ENCODE data around the gene CES3. TPM values are rescaled to one million over a fixed set of nuclear protein-coding genes. Genes with fewer than 3 reads are reported as not detected.
A peak's percentile ranks its signal among the peaks of the same experiment; 100 is the strongest.
"Not testable (repeated sequence)": the region's sequence is repeated elsewhere in the genome, so short reads cannot be mapped to it uniquely, and the experiment has no call there.

Gene CES3
- polyA plus RNA-seq, 1 donor: 0.40 TPM

- no peak for DNase-seq (ENCODE audit: low read depth)
These were observed 34.1 kb upstream of the CES3 start for GRCh38 chr16:66926961-66927436.

DNA sequence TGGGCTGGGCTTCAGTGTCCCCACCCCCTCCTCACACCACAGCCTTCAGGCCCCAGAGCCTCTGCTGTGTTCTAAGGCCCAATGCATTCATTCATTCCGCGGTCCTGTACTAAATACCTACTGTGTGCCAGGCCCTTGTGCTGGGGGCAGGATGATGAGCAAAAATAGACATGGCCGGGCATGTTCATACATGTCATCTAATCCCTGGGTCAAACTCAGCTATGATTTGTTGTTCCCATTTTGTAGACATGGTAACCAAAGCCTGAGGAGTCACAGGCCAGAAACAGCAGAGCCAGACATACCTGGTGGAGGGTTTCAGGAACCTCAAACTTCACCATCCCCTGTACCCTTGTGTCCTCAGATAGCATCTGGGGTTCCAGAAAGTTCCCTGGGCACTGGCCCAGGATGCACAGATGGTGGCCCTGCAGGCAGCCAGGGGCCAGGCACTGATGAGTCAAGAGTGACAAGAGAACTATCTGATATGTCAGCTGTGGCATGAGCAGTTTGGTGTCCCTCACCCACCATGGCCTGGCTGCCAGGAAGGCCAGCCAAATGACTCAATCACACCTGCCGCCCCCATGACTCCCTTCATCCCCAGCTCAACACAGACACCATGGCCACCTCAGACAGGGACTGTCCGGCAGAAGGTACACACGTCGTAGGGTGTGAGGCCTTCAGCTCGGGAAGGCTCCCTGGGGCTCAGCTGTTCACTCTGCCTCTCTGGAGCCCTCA, 33.0 kb upstream of the CES3 start:
- no peak for DNase-seq (ENCODE audit: low read depth)

DNA sequence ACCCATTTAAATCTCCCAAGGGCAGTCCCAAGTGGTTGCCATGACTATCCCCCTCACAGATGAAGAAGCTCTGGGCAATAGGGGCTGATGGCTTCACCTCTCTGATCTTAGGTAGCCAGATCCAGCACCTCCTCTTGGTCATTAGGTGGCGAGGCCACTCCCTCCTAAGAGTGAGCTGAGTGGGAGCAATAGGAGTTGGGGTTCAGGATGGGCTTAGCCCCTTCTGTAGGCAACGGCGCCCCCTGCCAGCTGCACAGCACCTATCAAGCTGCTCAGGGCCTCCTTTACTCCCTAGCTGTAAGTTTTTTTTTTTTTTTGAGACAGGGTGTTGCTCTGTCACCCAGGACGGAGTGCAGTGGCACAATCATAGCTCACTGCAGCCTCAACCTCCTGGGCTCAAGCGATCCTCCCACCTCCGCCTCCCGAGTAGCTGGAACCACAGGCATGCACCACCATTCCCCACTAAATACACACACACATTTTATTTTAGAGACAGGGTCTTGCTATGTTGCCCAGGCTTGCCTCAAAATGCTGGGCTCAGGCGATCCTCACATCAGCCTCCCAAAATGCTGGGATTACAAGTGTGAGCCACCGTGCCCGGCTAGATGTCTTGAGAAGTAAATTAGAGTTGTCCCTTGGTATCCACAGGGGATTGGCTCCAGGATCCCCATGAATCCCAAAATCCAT, 32.2 kb upstream of the CES3 start:
- DNase-seq (ENCODE audit: low read depth): no peak

- DNase-seq (ENCODE audit: low read depth): no peak
These were observed 30.9 kb upstream of the CES3 start for GRCh38 chr16:66930189-66930588.

DNA sequence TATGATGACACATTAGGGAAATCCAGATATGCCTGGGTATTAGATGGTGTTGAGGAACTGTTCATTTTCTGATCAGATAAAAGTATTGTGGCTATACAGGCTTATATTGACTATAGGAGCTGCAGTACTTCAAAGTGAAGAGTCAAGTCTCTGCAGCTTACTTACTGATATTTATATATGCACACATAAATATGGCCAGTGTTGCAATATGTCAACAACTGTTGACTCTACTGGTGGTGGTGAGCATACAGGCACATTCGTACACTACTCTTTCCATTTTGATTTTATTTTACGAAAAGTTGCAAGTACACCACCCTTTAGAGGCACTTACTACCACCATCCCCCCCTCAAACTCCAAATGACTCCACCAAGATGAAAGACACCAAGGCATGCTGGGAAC, 29.4 kb upstream of the CES3 start:
- no peak for DNase-seq (ENCODE audit: low read depth)

- DNase-seq (ENCODE audit: low read depth): no peak
These were observed 29.0 kb upstream of the CES3 start for GRCh38 chr16:66932076-66932475.

DNA sequence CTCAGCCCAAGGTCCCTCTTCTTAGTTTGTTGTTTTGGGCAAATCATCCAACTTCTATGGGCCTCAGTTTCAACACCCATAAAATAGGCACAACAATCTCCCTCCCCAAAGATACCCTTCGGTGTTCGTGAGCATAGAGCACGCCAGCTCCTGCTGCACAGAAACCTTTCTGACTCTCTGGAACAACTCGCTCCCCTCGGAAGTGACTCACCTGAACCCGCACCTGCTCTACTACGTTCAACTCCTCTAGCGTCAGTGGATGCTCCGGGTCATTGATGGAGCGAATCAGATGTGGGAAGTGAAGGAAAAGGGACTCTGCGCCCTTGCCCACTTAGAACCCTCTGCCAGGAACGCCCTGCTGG, 27.3 kb upstream of the CES3 start:
- no peak for DNase-seq (ENCODE audit: low read depth)

DNA sequence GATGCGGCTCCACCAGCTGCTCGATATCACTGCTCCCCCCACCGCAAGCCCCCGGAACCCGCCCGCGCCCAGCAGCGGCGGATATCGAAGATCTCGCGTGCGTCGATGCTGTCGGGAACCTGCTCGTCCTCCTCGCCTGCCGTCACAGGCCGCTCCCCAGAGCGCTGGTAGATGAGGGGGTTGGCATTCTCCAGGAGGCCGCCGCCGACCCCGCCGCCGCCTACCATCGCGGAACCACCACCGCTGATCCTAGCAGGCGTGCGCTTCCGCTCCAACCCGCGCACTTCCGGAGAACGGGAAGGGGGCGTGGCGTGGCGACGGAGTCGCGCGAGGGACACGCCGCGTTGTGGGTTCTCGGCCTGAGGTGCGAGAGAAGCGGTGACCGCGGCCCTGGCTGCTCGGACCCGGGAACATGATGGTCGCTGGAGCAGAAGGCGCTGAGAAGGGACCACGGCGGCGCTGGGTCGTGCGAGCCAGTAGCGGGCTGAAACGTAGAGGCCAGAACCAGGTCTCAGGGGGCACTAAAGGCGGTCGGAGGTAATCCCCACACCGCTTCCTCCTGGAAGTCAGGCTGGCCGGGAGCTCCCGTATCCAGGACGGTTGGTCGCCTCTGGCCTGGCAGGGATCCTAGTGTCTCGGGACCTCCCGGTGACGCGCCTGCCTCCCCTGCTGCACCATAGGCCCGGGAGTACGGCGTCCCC, 26.8 kb upstream of the CES3 start, which contains the start of gene CIAO2B:
TSS of gene CIAO2B (minus strand) at position 265 of the 701 bp plus-strand sequence. CDS start at position 227, 38 bp downstream.
- DNase-seq (ENCODE audit: low read depth): peak; percentile 71

- DNase-seq (ENCODE audit: low read depth): not testable (repeated sequence)
These were observed 26.2 kb upstream of the CES3 start for GRCh38 chr16:66934839-66935313.

DNA sequence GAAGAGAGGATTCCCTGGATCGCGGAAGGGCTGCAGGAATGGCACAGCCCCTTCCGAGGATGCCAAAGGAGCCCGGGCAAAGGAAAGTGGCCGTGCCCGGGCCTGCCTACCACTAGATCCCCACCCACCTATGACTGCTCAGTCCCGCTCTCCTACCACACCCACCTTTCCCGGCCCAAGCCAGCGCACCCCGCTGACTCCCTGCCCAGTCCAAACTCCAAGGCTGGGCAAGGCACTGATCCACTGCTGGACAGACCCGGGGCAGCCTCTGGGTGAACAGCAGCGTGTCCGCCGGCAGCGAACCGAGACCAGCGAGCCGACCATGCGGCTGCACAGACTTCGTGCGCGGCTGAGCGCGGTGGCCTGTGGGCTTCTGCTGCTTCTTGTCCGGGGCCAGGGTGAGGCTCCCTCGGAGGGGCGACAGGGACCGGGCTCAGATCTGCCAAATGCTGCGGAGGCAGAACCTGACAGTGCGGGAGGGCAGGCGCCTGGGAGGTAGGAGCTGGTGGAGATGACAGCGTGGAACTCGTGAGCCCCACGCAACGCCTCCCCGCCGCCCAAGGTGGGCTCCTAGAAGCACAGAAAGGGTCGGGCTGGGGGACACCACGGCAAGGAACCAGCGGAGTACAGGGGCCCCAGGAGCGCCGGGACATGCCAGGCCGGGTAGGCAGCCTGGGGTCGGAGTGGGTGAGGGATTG, 25.6 kb upstream of the CES3 start, which contains the start of gene CES2:
TSS of gene CES2 (plus strand) at position 203 of the 698 bp plus-strand sequence. CDS start at position 323, 120 bp downstream.
- DNase-seq (ENCODE audit: low read depth): no peak

GRCh38 chr16:66936462-66936861, 24.6 kb upstream of the CES3 start:
- DNase-seq (ENCODE audit: low read depth): no peak

- DNase-seq (ENCODE audit: low read depth): no peak
These were observed 24.0 kb upstream of the CES3 start for GRCh38 chr16:66936889-66937554.

DNA sequence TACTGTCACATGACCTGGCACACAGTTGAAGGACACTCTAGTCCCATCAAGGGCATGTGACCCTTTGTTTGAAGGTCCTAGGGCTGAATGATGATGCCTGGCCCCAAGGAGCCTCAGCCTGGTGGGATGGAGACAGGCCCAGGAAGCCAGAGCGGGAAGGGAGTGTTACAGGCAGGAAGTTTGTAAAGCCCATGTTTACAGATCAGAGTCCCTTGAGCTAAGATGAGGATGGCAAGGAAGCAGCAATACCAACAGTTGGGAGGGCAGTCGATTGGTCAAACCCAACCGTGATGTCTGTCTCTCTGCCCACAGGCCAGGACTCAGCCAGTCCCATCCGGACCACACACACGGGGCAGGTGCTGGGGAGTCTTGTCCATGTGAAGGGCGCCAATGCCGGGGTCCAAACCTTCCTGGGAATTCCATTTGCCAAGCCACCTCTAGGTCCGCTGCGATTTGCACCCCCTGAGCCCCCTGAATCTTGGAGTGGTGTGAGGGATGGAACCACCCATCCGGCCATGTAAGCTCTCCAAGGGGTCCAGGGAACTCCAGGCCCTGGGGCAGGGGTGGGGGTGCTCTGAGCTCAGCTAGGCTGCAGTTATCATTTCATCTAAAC, 23.2 kb upstream of the CES3 start:
- no peak for DNase-seq (ENCODE audit: low read depth)

GRCh38 chr16:66939366-66939765, 21.7 kb upstream of the CES3 start:
- DNase-seq (ENCODE audit: low read depth): no peak

DNA sequence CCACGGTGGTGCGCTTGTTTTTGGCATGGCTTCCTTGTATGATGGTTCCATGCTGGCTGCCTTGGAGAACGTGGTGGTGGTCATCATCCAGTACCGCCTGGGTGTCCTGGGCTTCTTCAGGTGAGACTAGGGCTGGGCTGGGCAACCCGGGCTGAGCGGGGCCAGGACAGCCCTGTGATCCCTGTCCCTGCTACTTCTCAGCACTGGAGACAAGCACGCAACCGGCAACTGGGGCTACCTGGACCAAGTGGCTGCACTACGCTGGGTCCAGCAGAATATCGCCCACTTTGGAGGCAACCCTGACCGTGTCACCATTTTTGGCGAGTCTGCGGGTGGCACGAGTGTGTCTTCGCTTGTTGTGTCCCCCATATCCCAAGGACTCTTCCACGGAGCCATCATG, 20.8 kb upstream of the CES3 start:
- DNase-seq (ENCODE audit: low read depth): no peak

DNA sequence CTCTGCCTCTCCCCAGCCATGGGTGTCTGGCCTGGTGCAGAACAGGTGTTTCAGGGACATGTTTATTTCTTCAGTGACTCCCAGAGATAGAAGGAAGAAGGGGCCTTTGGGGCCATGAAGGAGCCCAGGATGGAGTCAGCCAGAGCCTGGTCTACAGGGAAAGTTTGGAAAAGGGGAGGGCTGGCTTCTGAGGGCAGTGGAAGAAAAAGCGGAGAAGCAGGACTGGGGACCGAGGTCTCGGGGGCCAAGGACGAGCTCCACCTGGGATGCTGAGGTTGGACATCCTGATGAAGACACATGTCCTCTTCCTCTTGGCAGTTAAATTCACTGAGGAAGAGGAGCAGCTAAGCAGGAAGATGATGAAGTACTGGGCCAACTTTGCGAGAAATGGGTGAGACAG, 18.1 kb upstream of the CES3 start:
- DNase-seq (ENCODE audit: low read depth): no peak

DNA sequence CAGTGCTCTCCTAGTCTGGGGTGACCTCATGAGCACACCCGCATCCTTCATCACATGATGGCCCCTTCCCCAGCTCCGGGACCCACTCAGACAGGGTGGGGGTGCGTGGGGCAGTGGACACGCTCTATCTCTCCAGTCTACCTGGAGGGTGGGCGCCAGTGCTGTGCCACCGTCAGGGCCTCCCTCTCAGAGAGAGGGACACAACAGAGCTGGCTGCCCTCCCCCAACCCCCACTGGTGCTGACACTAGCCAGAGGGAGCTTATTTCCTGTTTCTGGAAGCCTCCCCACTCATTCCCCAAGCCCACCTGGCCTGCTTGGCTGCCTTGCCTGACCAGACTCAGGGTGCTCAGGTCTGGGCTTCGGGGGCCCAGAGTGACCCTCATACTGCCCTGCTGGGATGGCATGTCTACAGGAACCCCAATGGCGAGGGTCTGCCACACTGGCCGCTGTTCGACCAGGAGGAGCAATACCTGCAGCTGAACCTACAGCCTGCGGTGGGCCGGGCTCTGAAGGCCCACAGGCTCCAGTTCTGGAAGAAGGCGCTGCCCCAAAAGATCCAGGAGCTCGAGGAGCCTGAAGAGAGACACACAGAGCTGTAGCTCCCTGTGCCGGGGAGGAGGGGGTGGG, 17.5 kb upstream of the CES3 start:
- DNase-seq (ENCODE audit: low read depth): no peak

DNA sequence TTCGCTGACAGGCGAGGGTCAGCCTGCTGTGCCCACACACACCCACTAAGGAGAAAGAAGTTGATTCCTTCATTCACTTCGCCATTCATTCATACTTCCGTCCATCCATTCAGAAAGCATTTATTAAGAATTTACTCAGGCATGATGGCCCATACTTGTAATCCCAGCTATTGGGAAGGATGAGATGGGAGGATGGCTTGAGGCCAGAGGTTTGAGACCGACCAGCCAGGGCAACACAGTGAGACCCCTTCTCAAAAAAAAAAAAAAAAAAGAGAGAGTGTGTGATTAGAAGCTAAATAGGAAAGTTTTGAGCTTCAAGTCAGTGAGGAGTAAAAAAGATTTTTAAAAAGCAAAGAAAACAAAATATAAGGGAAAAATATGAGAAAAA, 17.0 kb upstream of the CES3 start:
- DNase-seq (ENCODE audit: low read depth): no peak

GRCh38 chr16:66944971-66945370, 16.1 kb upstream of the CES3 start:
- not testable (repeated sequence) for DNase-seq (ENCODE audit: low read depth)

- DNase-seq (ENCODE audit: low read depth): no peak
These were observed 15.1 kb upstream of the CES3 start for GRCh38 chr16:66945939-66946338.
